Stimulated activated CD8-positive, alpha-beta memory T cell treated with anti-CD3 and anti-CD28 coated beads, Interleukin-2, amount 100 ng/mL, for 1 hour (primary cell): ENCODE results near the gene AXIN1.
"Not testable (repeated sequence)": the region's sequence is repeated elsewhere in the genome, so short reads cannot be mapped to it uniquely, and the experiment has no call there.

ENCODE experiments used
- DNase-seq, 2 donors: peaks; one replicate each; pipeline ENCODE4 v3.0.0-alpha.2; 2020; ENCODE audit warnings: low read depth in 2 of 2

AXIN1 gene

GRCh38 chr16:369866-370436, 17.4 kb upstream of the AXIN1 start:
- no peak for DNase-seq

DNA sequence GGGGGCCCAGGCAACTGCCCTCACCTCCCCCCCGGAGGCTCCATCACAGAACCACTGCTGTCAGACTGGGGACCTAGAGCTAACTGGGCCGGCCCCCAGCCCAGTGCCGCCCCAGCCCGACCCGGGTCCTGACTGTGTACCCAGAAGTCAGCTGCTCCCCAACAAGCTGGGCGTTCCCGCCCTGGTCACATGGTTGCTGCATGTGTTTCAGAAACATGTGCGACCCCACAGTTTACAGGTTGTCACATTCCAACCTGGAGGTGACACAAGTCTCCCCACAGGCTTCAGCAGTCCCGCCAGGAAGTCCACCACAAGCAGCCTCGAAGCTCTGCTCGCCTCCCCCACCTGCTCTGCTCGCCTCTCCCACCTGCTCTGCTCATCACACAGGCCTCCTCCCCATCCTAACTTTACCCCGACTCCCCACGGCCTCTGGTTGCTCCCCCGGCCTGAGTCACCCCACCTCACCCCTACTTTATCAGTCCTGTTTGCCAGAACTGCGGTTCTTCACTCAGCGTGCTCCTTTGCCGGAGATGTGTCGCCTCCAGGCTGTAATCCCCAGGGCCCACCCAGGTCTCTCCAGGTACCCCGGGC, 16.8 kb upstream of the AXIN1 start:
- DNase-seq: no peak

- DNase-seq: no peak
Measured at GRCh38 chr16:368388-369158, 16.1 kb upstream of the AXIN1 start.

- no peak for DNase-seq
Measured at GRCh38 chr16:367333-367903, 14.9 kb upstream of the AXIN1 start.

GRCh38 chr16:366476-366875, 14.0 kb upstream of the AXIN1 start:
- no peak for DNase-seq

- no peak for DNase-seq
Measured at GRCh38 chr16:364595-365491, 12.3 kb upstream of the AXIN1 start.

GRCh38 chr16:363766-364490, 11.4 kb upstream of the AXIN1 start:
- no peak for DNase-seq

- DNase-seq: no peak
Measured at GRCh38 chr16:363110-363765, 10.7 kb upstream of the AXIN1 start.

- not testable (repeated sequence) for DNase-seq
Measured at GRCh38 chr16:362702-362999, 10.1 kb upstream of the AXIN1 start.

- peak; percentile 45 to 54 for DNase-seq
Measured at GRCh38 chr16:361872-362701, 9.6 kb upstream of the AXIN1 start.

- no peak for DNase-seq
Measured at GRCh38 chr16:361341-361871, 8.9 kb upstream of the AXIN1 start.

- no peak for DNase-seq
Measured at GRCh38 chr16:360698-361336, 8.3 kb upstream of the AXIN1 start.

- DNase-seq: no peak
Measured at GRCh38 chr16:359871-360697, 7.6 kb upstream of the AXIN1 start.

- DNase-seq: no peak
Measured at GRCh38 chr16:359067-359763, 6.7 kb upstream of the AXIN1 start.

- DNase-seq: no peak
Measured at GRCh38 chr16:356741-357140, 4.2 kb upstream of the AXIN1 start.

DNA sequence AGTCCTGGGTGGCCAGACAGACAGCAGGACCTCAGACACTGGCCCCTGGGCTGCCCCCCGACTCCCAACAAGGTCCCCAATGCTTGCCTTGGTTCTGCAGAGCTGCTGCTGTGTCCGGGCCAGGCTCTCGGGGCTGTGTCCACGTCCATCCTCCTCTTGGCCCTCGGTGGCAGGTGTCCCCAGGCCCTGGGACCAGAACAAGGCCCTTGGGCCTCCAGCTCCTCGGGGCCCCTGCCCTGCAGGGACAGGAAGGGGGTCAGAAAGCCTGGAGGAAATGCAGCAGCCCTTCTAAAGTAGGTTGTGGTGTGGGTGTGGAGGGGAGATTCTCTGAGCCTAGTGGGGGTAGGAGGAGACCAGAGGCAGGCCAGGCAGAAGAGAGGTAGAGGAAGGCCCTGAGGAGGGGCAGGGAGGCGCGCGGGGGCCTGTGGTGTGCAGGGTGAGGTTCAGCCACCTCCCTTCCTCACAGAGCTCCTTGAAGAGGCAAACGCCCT, 2.5 kb upstream of the AXIN1 start:
- peak in 1 of 2 donors; percentile 43 for DNase-seq

DNA sequence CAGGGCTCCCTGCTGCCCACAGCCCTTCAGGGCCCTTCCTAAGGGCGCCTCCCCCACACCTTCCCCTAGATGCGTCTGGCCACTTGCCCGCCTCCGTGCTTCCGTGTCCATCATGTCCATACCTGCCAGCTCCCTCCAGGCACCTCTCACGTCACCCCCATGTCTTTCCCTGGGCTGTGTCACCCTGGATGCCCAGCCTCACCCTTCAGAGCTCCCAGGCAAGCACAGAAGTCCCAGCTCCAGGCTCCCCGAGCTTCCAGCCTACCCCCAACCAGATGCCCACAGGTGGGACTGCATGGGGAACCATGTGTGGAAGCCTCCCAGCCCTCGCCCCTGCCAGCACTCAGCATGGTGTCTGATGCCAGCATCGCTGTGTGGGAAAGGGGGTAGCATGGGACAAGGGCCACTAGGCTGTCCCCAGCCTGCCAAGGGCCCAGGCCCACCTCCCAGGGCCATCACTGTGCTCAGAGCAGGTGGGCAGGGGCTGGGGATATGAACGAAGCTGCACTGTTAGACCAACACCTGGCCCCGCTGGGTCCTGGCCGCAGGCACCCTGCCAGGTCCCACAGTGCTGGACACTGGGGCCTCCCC, 1.9 kb upstream of the AXIN1 start:
- DNase-seq: no peak
